GM13976 (cell line): ENCODE measurements around the gene GOLGA6L10.
"Not testable (repeated sequence)": the region's sequence is repeated elsewhere in the genome, so short reads cannot be mapped to it uniquely, and the experiment has no call there.

Source experiments
- DNase-seq: peaks from one replicate; pipeline ENCODE4 v3.0.0; 2012; ENCODE audit warnings: low spot score
- in situ Hi-C: fragments of 300-500 bp; cut with MboI; formaldehyde crosslinking; loops from one replicate; pipeline ENCODE4 v1.12.0; 2022; ENCODE audit warnings: low sequenced_read_pairs, mixed read lengths, inconsistent platforms; ENCODE audit not compliant: unreplicated experiment
- TF ChIP-seq, protein P1 (sequence below): IDR thresholded peaks from 2 replicates; pipeline ENCODE4 v1.5.1; 2012; ENCODE audit warnings: borderline replicate concordance, mild to moderate bottlenecking; ENCODE audit not compliant: insufficient read depth; ENCODE audit errors: extremely low read depth, missing control alignments, control extremely low read depth

The GOLGA6L10 gene

DNA sequence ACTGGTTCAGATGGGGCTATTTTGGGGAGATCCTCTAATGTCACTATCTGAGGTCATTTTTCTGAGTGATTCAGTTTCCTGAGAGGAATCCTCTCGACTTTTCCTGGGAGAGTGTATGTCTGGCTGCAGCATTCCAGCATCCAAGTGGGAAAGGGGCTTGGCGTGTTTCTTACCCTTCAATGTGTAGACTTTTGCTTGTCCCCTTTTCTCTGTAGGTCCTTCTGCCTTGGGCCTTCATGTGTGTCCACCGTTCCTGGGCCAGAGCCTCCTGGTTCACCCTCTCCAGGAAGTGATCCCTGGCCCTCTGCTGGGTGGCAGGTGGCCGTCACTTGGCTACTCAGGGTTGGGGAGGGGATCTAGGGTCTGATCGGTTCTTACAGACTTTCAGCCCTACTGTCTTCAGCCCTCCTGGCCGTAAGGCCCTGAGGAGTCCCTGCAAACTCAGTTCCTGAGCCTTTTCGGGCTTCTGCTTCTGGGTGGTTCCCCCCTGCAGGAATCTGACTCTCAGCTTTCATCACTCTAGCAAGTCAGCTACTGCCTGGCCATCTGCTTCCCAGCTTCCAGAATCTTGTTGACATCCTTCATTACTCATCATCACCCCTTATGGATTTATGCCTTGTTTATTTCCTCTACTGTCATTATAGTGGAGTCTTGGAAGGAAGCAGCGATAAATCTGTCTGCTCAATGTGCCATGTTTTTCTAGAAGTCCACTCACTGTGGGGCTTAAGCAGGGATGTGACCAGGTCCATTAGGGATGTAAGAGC lies 36.5 kb downstream of the GOLGA6L10 start:
- in situ Hi-C loops, result no loop called here
- TF ChIP-seq, protein P1, sequence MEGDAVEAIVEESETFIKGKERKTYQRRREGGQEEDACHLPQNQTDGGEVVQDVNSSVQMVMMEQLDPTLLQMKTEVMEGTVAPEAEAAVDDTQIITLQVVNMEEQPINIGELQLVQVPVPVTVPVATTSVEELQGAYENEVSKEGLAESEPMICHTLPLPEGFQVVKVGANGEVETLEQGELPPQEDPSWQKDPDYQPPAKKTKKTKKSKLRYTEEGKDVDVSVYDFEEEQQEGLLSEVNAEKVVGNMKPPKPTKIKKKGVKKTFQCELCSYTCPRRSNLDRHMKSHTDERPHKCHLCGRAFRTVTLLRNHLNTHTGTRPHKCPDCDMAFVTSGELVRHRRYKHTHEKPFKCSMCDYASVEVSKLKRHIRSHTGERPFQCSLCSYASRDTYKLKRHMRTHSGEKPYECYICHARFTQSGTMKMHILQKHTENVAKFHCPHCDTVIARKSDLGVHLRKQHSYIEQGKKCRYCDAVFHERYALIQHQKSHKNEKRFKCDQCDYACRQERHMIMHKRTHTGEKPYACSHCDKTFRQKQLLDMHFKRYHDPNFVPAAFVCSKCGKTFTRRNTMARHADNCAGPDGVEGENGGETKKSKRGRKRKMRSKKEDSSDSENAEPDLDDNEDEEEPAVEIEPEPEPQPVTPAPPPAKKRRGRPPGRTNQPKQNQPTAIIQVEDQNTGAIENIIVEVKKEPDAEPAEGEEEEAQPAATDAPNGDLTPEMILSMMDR, result no peak

DNA sequence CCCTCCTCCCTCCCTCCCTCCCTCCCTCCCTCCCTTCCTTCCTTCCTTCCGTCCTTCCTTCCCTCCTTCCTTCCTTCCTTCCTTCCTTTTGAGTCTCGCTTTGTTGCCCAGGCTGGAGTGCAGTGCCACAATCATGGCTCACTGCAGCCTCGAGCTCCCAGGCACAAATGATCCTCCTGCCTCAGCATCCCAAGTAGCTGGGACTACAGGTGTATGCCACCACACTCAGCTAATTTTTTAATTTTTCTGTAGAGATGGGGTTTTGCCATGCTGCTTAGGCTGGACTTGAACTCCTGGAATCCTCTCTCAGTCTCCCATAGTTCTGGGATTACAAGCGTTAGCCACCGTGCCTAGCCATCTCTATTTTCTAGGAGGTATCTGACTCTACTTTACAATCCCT lies 38.0 kb downstream of the GOLGA6L10 start:
- in situ Hi-C loops, DNase-seq: not testable (repeated sequence)

More for the DNA sequence above, 36.5 kb downstream of the GOLGA6L10 start:
- no peak for DNase-seq

DNA sequence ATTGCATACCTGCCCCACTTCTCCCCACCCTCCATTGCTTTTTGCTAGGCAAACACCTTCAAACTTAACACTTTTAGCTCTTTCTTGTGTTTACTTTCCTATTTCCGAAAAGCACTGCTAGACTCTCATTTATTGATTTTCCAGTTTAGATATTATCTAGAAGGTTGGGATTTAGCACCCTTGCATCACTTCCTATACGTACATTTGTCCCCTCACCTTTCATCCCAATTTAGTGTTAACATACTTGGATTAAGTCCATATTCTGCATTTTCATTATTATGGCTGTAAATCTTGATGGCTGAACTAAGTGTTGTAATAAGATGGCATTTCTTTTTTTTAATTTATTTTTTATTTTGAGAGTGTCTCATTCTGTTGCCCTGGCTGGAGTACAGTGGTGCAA lies 39.5 kb downstream of the GOLGA6L10 start:
- in situ Hi-C loops, result no loop called here
- DNase-seq, result no peak
- TF ChIP-seq, protein P1, result no peak

DNA sequence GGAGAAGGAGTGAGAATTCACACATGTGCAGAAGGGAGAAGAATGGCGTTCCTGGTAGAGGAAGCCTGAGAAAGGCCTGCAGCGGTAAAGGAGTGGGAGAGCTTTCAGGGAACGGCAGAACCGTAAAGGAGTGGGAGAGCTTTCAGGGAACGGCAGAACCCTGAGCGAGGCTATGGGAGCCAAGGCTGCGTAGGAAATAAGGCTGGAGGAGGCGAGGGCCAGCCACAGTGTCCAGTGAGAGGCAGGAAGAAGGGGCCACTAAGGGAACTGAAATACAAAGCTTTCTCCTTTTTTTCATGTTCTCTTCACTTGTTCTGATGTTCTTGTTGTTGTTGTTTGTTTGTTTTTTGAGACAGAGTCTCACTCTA lies 41.6 kb downstream of the GOLGA6L10 start:
- TF ChIP-seq, protein P1, result no peak
- DNase-seq, result no peak
- in situ Hi-C loops, result no loop called here

DNA sequence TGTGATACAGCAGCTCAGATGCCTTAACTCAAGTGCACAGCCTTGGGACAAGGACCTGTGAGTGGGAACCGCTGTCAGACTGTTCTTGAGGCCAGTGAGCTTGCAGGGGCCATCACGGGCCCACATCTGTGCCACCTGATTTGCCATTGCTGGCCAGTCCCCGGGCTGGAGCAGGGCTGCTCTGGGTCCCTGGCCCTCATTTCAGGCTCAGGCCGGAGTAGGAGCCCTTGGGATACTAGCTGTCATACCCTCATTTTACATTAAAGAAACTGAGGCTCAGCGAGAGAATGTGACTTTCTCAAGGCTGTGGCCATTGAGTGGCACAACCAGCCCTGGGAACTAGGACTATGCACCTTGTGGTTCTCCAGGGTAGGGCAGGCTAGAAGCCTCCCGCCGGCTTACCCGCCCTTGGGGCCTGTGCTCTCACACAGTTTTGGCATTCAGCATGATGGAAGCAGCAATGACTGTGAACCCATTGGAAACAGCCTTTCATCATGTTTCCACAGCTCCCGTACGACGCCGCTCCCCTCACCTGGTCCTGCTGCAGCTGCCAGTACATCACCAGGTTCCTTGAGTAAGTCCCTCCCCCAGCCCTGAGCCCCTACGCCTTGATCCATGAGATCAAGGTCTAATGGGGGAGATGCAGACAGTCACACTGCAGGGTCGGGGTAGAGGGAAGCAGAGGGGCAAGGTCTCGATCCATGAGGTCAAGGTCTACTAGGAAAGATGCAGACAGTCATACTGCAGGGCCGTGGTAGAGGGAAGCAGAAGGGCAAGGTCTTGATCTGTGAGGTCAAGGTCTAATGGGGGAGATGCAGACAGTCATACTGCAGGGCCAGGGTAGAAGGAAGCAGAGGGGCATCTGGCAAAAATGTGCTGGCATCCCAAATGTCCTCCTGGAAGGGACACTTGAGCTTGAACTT lies 42.2 kb downstream of the GOLGA6L10 start:
- in situ Hi-C loops, result no loop called here
- DNase-seq, result no peak
- TF ChIP-seq, protein P1, result no peak

DNA sequence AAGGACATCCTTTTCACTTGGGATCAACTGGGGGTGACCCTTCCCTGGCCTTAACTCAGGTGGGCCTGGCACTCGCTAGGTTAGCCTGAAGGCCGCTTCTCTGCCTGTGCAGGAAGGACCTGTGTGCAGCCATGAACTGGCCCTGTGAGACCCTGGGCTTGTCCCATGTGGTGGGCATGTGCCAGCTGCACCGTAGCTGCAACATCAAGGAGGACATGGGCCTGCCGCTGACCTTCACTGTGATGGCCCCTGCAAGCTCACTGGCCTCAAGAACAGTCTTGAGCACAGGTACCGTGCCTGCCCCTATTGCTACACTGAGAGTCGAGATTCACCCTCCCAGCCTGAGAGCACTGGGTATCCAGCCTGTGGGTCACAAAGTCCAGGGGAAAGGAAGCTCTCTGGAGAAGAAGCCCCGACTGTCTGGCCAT lies 43.6 kb downstream of the GOLGA6L10 start:
- in situ Hi-C loops, result no loop called here
- TF ChIP-seq, protein P1, result no peak
- DNase-seq, result no peak

DNA sequence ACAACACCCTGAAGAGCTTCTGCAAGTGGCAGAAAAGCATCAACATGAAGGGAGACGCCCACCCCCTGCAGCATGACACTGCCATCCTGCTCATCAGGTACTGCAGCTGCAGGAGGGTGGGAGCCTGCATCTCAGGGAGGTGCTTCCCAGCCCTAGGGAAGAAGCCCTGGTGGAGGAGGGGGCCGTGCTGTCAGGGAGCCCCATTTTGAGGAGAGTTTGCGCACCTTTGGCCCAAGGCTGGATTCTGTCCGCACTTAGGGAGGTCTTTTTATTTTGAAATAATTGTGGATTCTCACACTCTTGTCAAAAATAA lies 44.5 kb downstream of the GOLGA6L10 start:
- in situ Hi-C loops, result no loop called here

More for the DNA sequence above, 44.5 kb downstream of the GOLGA6L10 start:
- DNase-seq, result no peak
- TF ChIP-seq, protein P1, result no peak
